ENCODE data around the gene KCNH1.

KCNH1 gene

GRCh38 chr1:210797422-210797821, 336.5 kb downstream of the KCNH1 start:
- no peak for DNase-seq

- no peak for DNase-seq
These were observed 337.5 kb downstream of the KCNH1 start for GRCh38 chr1:210796421-210796820.

DNA sequence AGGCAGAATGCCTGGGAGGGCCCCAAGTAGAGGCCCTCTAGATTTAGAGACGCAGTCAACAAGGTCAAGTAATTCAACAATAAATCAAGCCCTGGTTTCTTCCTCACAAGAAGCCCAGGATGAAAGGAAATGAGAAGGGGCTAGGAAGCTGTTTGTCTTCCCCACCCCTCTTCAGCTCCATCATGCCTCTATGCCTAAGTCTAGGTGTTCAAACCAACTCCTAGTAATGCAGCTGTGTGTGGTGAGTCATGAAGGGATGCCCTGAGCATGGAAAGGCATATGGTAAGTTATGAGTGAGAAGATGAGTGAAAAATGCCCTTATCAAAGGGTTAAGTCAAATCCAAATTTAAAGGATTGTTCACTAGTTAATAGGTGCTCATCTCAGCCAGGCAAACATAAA, 339.5 kb downstream of the KCNH1 start:
- no peak for DNase-seq

DNA sequence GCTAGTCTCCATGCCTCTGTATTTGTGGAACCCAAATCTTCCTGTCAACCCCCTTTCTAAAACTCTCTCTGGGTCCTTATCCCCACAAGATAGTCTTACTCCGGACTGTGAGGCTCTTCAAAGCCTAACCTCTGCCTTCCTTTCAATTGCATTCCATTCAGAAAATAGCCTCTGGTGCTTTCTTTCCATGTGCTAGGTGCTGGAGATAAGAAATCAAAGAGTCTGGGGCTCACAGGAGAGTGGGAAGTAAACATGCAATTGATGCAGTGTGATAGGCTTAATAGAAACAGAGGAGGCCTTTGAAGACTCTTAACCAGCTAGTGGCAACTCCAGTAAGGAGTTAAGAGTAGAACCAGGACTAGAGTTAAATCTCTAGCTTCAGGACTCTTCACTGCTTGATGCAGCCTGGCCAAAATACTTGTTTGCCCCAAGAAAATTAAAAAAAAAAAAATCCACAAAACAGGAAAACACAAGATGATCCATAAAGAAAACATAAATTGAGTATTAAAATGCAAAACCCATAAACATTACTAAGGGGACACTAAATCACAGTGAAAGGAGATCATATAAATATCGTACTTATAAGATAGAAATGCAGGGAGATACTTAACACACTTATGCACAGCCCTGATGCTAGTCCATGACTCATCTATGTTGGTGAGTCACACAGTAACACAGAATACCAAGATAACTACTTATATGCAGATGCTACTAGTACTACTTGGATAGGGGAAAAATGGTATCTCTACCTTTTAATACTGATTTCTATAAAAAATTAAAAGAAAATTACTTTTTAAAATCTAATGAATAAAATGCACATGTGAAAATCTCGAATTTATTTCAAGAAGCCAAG, 341.5 kb downstream of the KCNH1 start:
- no peak for DNase-seq

- no peak for DNase-seq
These were observed 343.8 kb downstream of the KCNH1 start for GRCh38 chr1:210790196-210790595.

DNA sequence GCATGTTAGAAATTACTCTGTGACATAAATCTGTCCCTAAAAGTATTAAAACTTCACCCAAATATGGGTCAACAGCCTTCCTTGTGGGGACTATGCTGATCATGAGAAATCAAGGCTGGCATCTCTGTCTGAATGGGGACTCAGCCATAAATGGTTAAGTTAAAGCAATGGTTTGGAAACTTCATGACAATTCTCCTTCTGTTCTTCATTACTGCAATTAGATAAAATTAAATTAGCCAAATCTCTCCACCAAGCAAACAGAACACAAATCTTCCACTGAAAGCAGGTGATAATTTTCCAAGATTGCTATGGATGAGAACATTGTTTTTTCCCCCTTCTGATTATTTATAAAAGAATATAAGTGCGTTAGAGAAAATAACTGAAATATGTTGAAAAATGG, 346.1 kb downstream of the KCNH1 start:
- DNase-seq: no peak

GRCh38 chr1:210786546-210786945, 347.4 kb downstream of the KCNH1 start:
- DNase-seq: no peak

DNA sequence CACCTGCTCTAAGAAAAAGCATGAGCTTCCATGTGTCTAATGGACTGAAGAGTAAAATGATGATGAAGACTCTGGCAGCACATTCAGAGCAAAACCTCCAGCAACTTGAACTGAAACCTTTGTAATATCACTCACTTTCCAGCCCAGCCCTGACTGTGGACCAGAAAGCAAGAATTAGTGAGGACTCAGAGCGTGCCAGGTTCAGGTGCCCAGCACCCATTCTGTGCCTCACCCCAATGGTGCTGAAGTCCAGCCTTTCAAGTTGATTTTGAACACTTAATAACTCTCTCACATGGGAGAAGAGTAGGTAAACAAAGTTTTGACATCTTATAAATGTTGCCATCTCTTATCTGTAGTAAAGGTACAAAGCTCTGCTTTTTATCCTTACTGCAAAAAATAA, 350.0 kb downstream of the KCNH1 start:
- no peak for DNase-seq

DNA sequence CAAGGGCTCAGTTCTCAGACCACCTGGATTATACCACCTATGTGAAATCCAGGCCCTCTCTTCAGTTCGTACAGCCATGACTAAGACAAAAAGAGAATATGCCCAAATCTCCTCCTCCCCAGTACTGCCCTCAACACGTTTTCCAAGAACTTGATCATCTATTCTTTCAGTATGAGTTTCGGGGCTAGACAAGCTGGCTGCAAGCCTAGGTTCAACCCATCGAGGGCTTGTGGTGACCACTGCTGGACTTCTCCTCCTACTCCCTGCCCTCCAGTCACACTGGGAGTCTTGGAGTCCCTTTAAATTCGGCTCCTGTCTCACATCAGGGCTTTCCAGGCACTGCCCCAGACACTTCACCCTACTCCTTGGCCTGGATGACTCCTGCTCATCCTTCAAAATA, 352.3 kb downstream of the KCNH1 start:
- no peak for DNase-seq

DNA sequence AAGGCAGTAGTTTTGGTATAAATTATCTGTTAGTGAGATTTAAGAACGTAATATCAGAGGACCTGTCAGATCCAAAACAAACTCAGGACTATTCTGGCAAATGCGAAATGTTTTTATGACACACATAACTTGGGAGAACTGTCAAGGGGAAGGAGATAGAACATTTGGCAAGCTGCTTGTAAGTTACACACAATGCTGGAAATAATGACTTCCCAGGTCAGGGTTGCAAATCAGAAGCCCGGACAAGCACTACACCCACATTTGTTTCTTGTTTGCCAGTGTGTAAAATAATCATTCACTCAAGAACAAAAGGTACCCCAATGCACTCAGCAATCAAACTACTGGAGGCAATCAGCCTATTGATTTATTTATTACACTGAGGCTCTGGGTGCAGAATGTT, 354.7 kb downstream of the KCNH1 start:
- no peak for DNase-seq

GRCh38 chr1:210777914-210778313, 356.0 kb downstream of the KCNH1 start:
- no peak for DNase-seq

- DNase-seq: no peak
These were observed 357.2 kb downstream of the KCNH1 start for GRCh38 chr1:210776712-210777111.

DNA sequence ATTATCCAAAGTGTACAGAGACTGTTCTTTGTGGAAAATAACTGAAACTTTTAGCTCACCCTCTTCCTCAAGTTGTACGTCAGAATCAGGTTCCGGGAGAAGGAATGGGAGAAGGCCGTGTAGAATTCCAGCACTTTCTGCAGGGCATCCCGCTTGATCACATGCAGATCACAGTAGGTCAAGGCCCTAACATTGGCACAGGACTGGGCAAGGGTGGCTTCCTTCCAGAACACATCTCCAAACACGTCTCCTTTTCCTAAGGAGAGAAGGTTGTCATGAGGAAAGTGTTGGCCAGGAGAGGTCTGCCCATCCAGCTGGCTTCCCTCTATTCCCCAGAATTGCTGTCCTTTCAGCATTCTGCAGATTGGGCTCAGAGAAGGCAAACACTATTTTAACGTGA, 358.7 kb downstream of the KCNH1 start:
- DNase-seq: no peak

GRCh38 chr1:210773450-210773849, 360.5 kb downstream of the KCNH1 start:
- no peak for DNase-seq

DNA sequence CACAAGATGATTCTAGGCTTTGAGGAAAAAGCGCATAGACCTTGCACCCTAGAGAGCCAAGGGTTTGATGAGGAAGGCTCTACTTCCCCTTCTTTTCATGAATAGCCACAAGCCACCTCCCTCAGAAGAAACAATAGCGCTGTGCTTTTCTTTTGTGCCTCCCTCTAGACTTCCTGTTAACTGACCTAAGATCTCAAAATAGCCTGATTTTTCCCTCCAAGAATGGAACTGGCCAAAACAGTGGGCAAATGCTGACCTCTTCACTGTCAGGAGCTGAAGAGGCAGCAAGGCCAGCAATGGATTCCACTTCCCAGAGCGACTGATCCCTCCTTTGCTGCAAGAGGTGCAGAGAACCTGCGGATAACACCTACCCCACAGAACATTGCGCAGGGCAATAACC, 362.8 kb downstream of the KCNH1 start:
- no peak for DNase-seq

DNA sequence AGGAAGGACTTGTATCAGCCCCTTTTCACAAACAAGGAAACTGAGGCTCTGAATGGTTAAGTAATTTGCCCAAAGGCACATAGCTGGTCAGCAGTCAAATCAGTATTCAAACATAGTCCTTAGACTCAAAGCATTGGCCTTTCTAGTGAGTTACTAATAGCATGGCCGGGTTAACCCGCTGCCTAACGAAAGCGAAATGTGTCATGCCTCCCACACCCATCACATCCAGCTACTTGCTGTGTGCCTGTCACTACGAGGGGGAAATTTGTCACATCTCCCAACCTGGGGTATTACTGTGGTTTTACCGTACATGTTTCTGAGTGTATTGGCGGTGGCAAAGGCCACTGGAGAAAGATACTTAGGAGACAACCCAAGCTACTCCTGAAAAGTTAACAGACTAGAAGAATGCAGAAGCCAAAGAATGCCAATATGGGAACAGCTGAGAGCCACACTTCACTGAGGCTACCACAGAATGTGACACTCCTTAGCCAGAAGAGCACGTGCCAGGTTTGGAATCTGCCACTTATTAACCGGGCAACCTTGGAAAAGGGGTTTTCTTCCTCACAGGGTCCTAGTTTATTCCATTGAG, 363.5 kb downstream of the KCNH1 start:
- DNase-seq: no peak

DNA sequence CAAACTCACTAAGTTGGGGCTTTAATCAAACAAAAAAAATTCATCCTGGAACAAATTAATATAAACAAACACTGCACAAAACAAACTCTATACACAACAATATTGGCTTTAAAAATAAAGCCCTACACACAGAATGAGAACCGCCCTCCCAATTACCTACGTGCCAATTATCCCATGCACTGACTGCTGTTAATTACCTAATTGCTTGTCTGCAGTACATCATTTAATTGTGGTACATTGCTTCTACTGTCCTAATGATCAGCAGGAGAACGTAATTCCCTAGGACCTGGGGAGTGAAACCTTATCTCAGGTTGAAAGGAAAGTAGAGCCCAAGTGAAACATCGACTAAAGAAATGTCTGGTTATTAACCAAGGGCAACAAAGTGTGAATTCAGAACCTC, 364.5 kb downstream of the KCNH1 start:
- DNase-seq: no peak

- DNase-seq: no peak
These were observed 369.4 kb downstream of the KCNH1 start for GRCh38 chr1:210764536-210764935.

DNA sequence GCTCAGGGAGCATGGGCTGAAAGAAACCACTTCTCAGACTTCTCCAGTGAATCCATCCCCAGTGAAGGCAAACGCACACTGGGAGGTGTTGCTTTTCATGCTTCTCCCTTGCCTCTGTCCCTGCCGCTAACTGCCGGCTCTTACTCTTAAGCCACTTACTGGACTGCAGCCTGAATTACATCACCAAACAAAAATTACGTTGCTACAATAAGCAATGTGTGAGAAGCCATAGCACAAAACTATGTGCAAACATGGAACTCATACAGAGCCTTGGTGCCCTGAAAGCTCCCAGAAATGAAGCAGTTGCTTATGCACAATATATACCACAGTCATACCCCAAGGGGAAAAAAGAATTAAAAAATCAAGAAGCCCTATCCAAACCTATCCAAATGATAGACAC, 375.2 kb downstream of the KCNH1 start:
- DNase-seq: no peak

- no peak for DNase-seq
These were observed 375.7 kb downstream of the KCNH1 start for GRCh38 chr1:210758261-210758660.

GRCh38 chr1:210757677-210758076, 376.3 kb downstream of the KCNH1 start:
- no peak for DNase-seq

- DNase-seq: no peak
These were observed 377.8 kb downstream of the KCNH1 start for GRCh38 chr1:210755991-210756659.

- no peak for DNase-seq
These were observed 378.9 kb downstream of the KCNH1 start for GRCh38 chr1:210754878-210755665.
